H9 (cell line): ENCODE data around the gene CCDC70. TPM values are rescaled to one million over a fixed set of nuclear protein-coding genes. Genes with fewer than 3 reads are reported as not detected.

ENCODE experiments used
- DNase-seq: peaks from one replicate; pipeline ENCODE4 v3.0.0-alpha.2; 2017
- H2AFZ ChIP-seq: one replicate; pipeline ENCODE4 v1.6.1; 2013; ENCODE audit warnings: mild to moderate bottlenecking, low read length, control low read depth, moderate library complexity
- H2AK5ac ChIP-seq: 2 replicates; pipeline ENCODE4 v1.6.1; 2013; ENCODE audit warnings: low read length, control low read depth, mixed read lengths; ENCODE audit not compliant: insufficient read length
- H2BK120ac ChIP-seq: one replicate; pipeline ENCODE4 v1.6.1; 2013; ENCODE audit warnings: low read depth, mild to moderate bottlenecking, low read length, control low read depth, inconsistent platforms; ENCODE audit not compliant: poor library complexity, severe bottlenecking
- H2BK12ac ChIP-seq: 2 replicates; pipeline ENCODE4 v1.6.1; 2013; ENCODE audit warnings: low read length, control low read depth, mixed read lengths, low read depth; ENCODE audit not compliant: insufficient read length
- H2BK15ac ChIP-seq: 2 replicates; pipeline ENCODE4 v1.6.1; 2013; ENCODE audit warnings: low read depth, low read length, control low read depth
- H2BK20ac ChIP-seq: one replicate; pipeline ENCODE4 v1.6.1; 2013; ENCODE audit warnings: low read depth, mild to moderate bottlenecking, low read length, control low read depth, inconsistent platforms; ENCODE audit not compliant: poor library complexity, severe bottlenecking
- H2BK5ac ChIP-seq: 2 replicates; pipeline ENCODE4 v1.6.1; 2013; ENCODE audit warnings: low read length, control low read depth, mixed read lengths; ENCODE audit not compliant: insufficient read length
- H3K14ac ChIP-seq: 2 replicates; pipeline ENCODE4 v1.6.1; 2013; ENCODE audit warnings: low read length, control low read depth; ENCODE audit not compliant: insufficient read depth
- H3K18ac ChIP-seq: 2 replicates; pipeline ENCODE4 v1.6.1; 2013; ENCODE audit warnings: low read depth, mild to moderate bottlenecking, mixed read lengths, low read length, control low read depth; ENCODE audit not compliant: insufficient read length
- H3K23ac ChIP-seq: 2 replicates; pipeline ENCODE4 v1.6.1; 2013; ENCODE audit warnings: low read length, control low read depth, mixed read lengths, low read depth; ENCODE audit not compliant: insufficient read length
- H3K23me2 ChIP-seq: 2 replicates; pipeline ENCODE4 v1.6.1; 2013; ENCODE audit warnings: low read depth, mild to moderate bottlenecking, mixed read lengths, low read length, control low read depth; ENCODE audit not compliant: insufficient read length, poor library complexity, severe bottlenecking
- H3K27ac ChIP-seq: 2 replicates; pipeline ENCODE4 v1.5.1; 2013; ENCODE audit warnings: low read length, control low read depth, mixed read lengths, low read depth; ENCODE audit not compliant: insufficient read length
- H3K27me3 ChIP-seq: 2 replicates; pipeline ENCODE4 v1.6.1; 2013; ENCODE audit warnings: low read length, control low read depth, inconsistent platforms; ENCODE audit not compliant: insufficient read depth
- H3K4ac ChIP-seq: 2 replicates; pipeline ENCODE4 v1.6.1; 2013; ENCODE audit warnings: low read depth, mild to moderate bottlenecking, control low read depth, inconsistent platforms, low read length, moderate library complexity
- H3K4me1 ChIP-seq: 2 replicates; pipeline ENCODE4 v1.6.1; 2013; ENCODE audit warnings: low read length, control low read depth, inconsistent platforms; ENCODE audit not compliant: insufficient read depth
- H3K4me2 ChIP-seq: 2 replicates; pipeline ENCODE4 v1.6.1; 2013; ENCODE audit warnings: low read length, control low read depth, mixed read lengths; ENCODE audit not compliant: insufficient read length, insufficient read depth
- H3K56ac ChIP-seq: 2 replicates; pipeline ENCODE4 v1.6.1; 2013; ENCODE audit warnings: low read depth, mild to moderate bottlenecking, mixed read lengths, low read length, control low read depth; ENCODE audit not compliant: insufficient read length
- H3K79me1 ChIP-seq: 2 replicates; pipeline ENCODE4 v1.6.1; 2013; ENCODE audit warnings: low read depth, mild to moderate bottlenecking, moderate library complexity, low read length, control low read depth, inconsistent platforms; ENCODE audit not compliant: insufficient read depth, poor library complexity, severe bottlenecking
- H3K79me2 ChIP-seq: 2 replicates; pipeline ENCODE4 v1.6.1; 2013; ENCODE audit warnings: low read length, control low read depth, inconsistent platforms; ENCODE audit not compliant: insufficient read depth
- H3K9ac ChIP-seq: 2 replicates; pipeline ENCODE4 v1.6.1; 2013; ENCODE audit warnings: low read length, control low read depth, mixed read lengths; ENCODE audit not compliant: insufficient read length; ENCODE audit errors: extremely low read depth
- H3K9me3 ChIP-seq: one replicate; pipeline ENCODE4 v1.6.1; 2013; ENCODE audit warnings: low read depth, low read length, inconsistent platforms; ENCODE audit not compliant: control insufficient read depth
- H3T11ph ChIP-seq: one replicate; pipeline ENCODE4 v1.6.1; 2013; ENCODE audit warnings: mild to moderate bottlenecking, low read length, control low read depth, inconsistent platforms
- H4K20me1 ChIP-seq: one replicate; pipeline ENCODE4 v1.6.1; 2013; ENCODE audit not compliant: control insufficient read depth, insufficient read length, insufficient read depth
- H4K5ac ChIP-seq: 2 replicates; pipeline ENCODE4 v1.6.1; 2013; ENCODE audit warnings: low read depth, mild to moderate bottlenecking, mixed read lengths, low read length, control low read depth; ENCODE audit not compliant: insufficient read length
- H4K8ac ChIP-seq: replicated peaks from 2 replicates; pipeline ENCODE4 v1.6.1; 2013; ENCODE audit warnings: low read length, control low read depth, mixed read lengths, low read depth; ENCODE audit not compliant: insufficient read length
- H4K91ac ChIP-seq: 2 replicates; pipeline ENCODE4 v1.6.1; 2013; ENCODE audit warnings: low read depth, mild to moderate bottlenecking, moderate library complexity, mixed read lengths, low read length, control low read depth; ENCODE audit not compliant: insufficient read length
- H3K27ac Mint-ChIP-seq, 3 experiments: 2 replicates in 2 of 3; 3 replicates in 1 of 3; pipeline ENCODE4 v1.8.0; 2020 to 2021; ENCODE audit warnings: mixed read lengths in 3 of 3, mild to moderate bottlenecking in 1 of 3, moderate library complexity in 1 of 3
- H3K27me3 Mint-ChIP-seq: 2 replicates; pipeline ENCODE4 v1.8.0; 2021; ENCODE audit warnings: low read depth, mild to moderate bottlenecking, moderate library complexity, mixed read lengths
- H3K36me3 Mint-ChIP-seq, 3 experiments: 2 replicates in 2 of 3; 3 replicates in 1 of 3; pipeline ENCODE4 v1.8.0; 2020 to 2021; ENCODE audit warnings: low read depth in 3 of 3, mixed read lengths in 3 of 3; ENCODE audit not compliant: insufficient read depth in 1 of 3
- H3K4me1 Mint-ChIP-seq, 2 experiments: 2 replicates each; pipeline ENCODE4 v1.8.0; 2020; ENCODE audit warnings: mixed read lengths in 2 of 2
- H3K4me3 Mint-ChIP-seq, 2 experiments: 2 replicates in 1 of 2; 3 replicates in 1 of 2; pipeline ENCODE4 v1.8.0; 2020 to 2021; ENCODE audit warnings: mild to moderate bottlenecking in 2 of 2, mixed read lengths in 2 of 2, moderate library complexity in 1 of 2
- H3K9me3 Mint-ChIP-seq, 2 experiments: 2 replicates in 1 of 2; 3 replicates in 1 of 2; pipeline ENCODE4 v1.8.0; 2020; ENCODE audit warnings: mild to moderate bottlenecking in 2 of 2, mixed read lengths in 2 of 2, moderate library complexity in 1 of 2
- CTCF ChIP-seq: fragments of 200-600 bp; sonication (generic); conservative IDR thresholded peaks from 3 replicates; pipeline ENCODE4 v1.8.0; 2021; ENCODE audit warnings: antibody characterized with exemption, mild to moderate bottlenecking
- WGBS: extraction: QIAGEN DNeasy Blood & Tissue Kit; methylation state at CpG from one replicate; pipeline ENCODE4 v1.1.7; 2013; ENCODE audit warnings: missing lambda C conversion rate, low lambda C conversion rate, mixed read lengths; ENCODE audit not compliant: insufficient read length; ENCODE audit errors: extremely low coverage; 5-methylcytosine and 5-hydroxymethylcytosine counted together
- total RNA-seq: library from RNA; stranded (reverse); gene quantifications from 2 replicates; pipeline ENCODE4 v1.2.1, GENCODE V29; 2021

Gene CCDC70
- total RNA-seq, 1 experiment from 2014 or later, result not detected

- H3K9ac ChIP-seq, result no peak overlapping the region
- no CpG with 5 or more reads among the region's 5 CpGs for WGBS
- no peaks in the 10 kb centered on the region; the same call in none of the 2 replicates for H3K27me3 Mint-ChIP-seq
Observed at GRCh38 chr13:51883226-51883600, 21.4 kb downstream of the CCDC70 start.

More at GRCh38 chr13:51883226-51883600, 21.4 kb downstream of the CCDC70 start:
- H3K27ac ChIP-seq, result no peak overlapping the region
- no peak overlapping the region for H3K4ac ChIP-seq
- TF ChIP-seq CTCF, result no peak
- Mint-ChIP-seq H3K4me1 (peaks cover 4 to 6% of the 10 kb centered on the region in 2 experiments; a peak in 2 of 4 replicates), H3K27ac (no peak overlapping the region), H3K4me3 (no peak overlapping the region), H3K36me3 (no peaks in the 10 kb centered on the region), H3K9me3 (no peaks in the 10 kb centered on the region)
- H2AK5ac ChIP-seq, result no peak overlapping the region
- no peak overlapping the region for H3K56ac ChIP-seq
- H3T11ph ChIP-seq, result no peak overlapping the region
- no peaks in the 10 kb centered on the region for H4K20me1 ChIP-seq
- H3K27me3 ChIP-seq, result no peaks in the 10 kb centered on the region
- H4K91ac ChIP-seq, result no peak overlapping the region
- no peaks in the 10 kb centered on the region for H3K23me2 ChIP-seq
- H3K4me2 ChIP-seq, result no peak overlapping the region
- no peak overlapping the region for H2BK20ac ChIP-seq
- H2BK5ac ChIP-seq, result no peak overlapping the region
- H3K14ac ChIP-seq, result no peak overlapping the region
- H2BK12ac ChIP-seq, result no peak overlapping the region
- H3K79me2 ChIP-seq, result no peaks in the 10 kb centered on the region
- H3K9me3 ChIP-seq, result no peaks in the 10 kb centered on the region
- H2AFZ ChIP-seq, result no peak overlapping the region
- H2BK120ac ChIP-seq, result no peak overlapping the region
- no peak for DNase-seq
- H4K8ac ChIP-seq, result no peak overlapping the region
- no peak overlapping the region for H2BK15ac ChIP-seq
- no peak overlapping the region for H3K18ac ChIP-seq
- H4K5ac ChIP-seq, result no peak overlapping the region
- no peak overlapping the region for H3K23ac ChIP-seq
- no peaks in the 10 kb centered on the region for H3K79me1 ChIP-seq
- no peaks in the 10 kb centered on the region for H3K4me1 ChIP-seq
